Motor neuron (in vitro differentiated cells): ENCODE results near the gene SPAG6. TPM values are rescaled to one million over a fixed set of nuclear protein-coding genes. Genes with fewer than 3 reads are reported as not detected.

Source experiments
- ATAC-seq, 8 experiments: fragments of 200-7000 bp; cut with Tn5 transposase; replicated peaks in 6 of 8; 2 replicates each; pipeline ENCODE4 v1.8.0; 2021; ENCODE audit warnings: mild to moderate bottlenecking in 8 of 8, moderate library complexity in 8 of 8
- H3K27ac ChIP-seq, 2 donors: fragments of 250-450 bp; sonication (Bioruptor Pico); 2 replicates each; pipeline ENCODE4 v1.9.0; 2021; ENCODE audit warnings: antibody characterized with exemption in 2 of 2, mild to moderate bottlenecking in 2 of 2, moderate library complexity in 1 of 2
- H3K4me1 ChIP-seq, 2 donors: fragments of 250-450 bp; sonication (Bioruptor Pico); replicated peaks in 1 of 2; 2 replicates each; pipeline ENCODE4 v1.6.1; 2021; ENCODE audit warnings: antibody characterized with exemption in 2 of 2, mild to moderate bottlenecking in 2 of 2, moderate library complexity in 1 of 2
- H3K4me3 ChIP-seq, 5 donors: fragments of 250-450 bp; sonication (Bioruptor Pico); 2 replicates each; pipeline ENCODE4 v1.9.0; 2021; ENCODE audit warnings: antibody characterized with exemption in 5 of 5, mild to moderate bottlenecking in 5 of 5, moderate library complexity in 4 of 5
- WGBS, 10 experiments: fragments of 450-650 bp; shearing (Covaris generic); methylation state at CpG; one replicate each; pipeline ENCODE4 v1.0.0; 2022; 5-methylcytosine and 5-hydroxymethylcytosine counted together
- in situ Hi-C, 9 experiments: fragments of 400-800 bp; cut with MboI; loops; one replicate each; pipeline ENCODE4 v1.15.0; 2021; ENCODE audit warnings: low sequenced_read_pairs in 9 of 9, low pct_unique_long_range_greater_than_20kb in 2 of 9; ENCODE audit not compliant: unreplicated experiment in 9 of 9
- total RNA-seq, 8 experiments: library from RNA; unstranded; fragments of 300-600 nt; gene quantifications; 2 replicates each; pipeline versions ENCODE4 v1.2.3 to v1.2.4, GENCODE V29; 2022

The SPAG6 gene
- total RNA-seq, 8 experiments from 2014 or later: 0.17 to 67.7 (median 1.8) TPM; not detected in 1

- 0 to 2% (median 0%) methylated on average over 9 to 25 of the region's 85 CpGs; no CpG with 5 or more reads in 4 of the 10 experiments for WGBS, 10 experiments
- in situ Hi-C loops: loop anchor here in 1 of 9 experiments (25.0 kb wide), 1 partner anchor 450 kb away; no protein-coding TSS in a partner anchor
Observed at GRCh38 chr10:22436893-22437619, 91.8 kb downstream of the SPAG6 start.

GRCh38 chr10:22437620-22438588, 92.6 kb downstream of the SPAG6 start:
- in situ Hi-C loops: loop anchor here in 1 of 9 experiments (25.0 kb wide), 1 partner anchor 451 kb away; no protein-coding TSS in a partner anchor
- Histone ChIP-seq H3K4me3 (peak overlapping the region; percentile 44 to 56 (median 54)), H3K4me1 (peaks cover 6 to 16% of the 10 kb centered on the region in 2 donors), H3K27ac (peak overlapping the region; percentile 89 to 94)
- 9 to 90% (median 31%) methylated on average over 1 to 9 of the region's 27 CpGs; no CpG with 5 or more reads in 1 of the 10 experiments for WGBS, 10 experiments
- peak in 6 of 8 experiments; percentile 10 to 49 (median 20) for ATAC-seq

More at GRCh38 chr10:22436893-22437619, 91.8 kb downstream of the SPAG6 start:
- peak overlapping the region; percentile 44 to 56 (median 54) for H3K4me3 ChIP-seq
- peaks cover 6 to 16% of the 10 kb centered on the region in 2 donors for H3K4me1 ChIP-seq
- H3K27ac ChIP-seq: peak overlapping the region; percentile 89 to 94
- peak; percentile 87 to 93 (median 90) for ATAC-seq

- WGBS, 10 experiments: 20 to 90% (median 71%) methylated on average over 1 to 4 of the region's 4 CpGs; no CpG with 5 or more reads in 1 of the 10 experiments
- H3K4me3 ChIP-seq: peak overlapping the region; percentile 44 to 56 (median 54)
- ATAC-seq: no peak
- peaks cover 6 to 16% of the 10 kb centered on the region in 2 donors for H3K4me1 ChIP-seq
- H3K27ac ChIP-seq: no peak overlapping the region
- in situ Hi-C loops: loop anchor here in 1 of 9 experiments (25.0 kb wide), 1 partner anchor 451 kb away; no protein-coding TSS in a partner anchor
Observed at GRCh38 chr10:22438711-22439110, 93.4 kb downstream of the SPAG6 start.

GRCh38 chr10:22442063-22442462, 96.8 kb downstream of the SPAG6 start:
- in situ Hi-C loops: loop anchor here in 1 of 9 experiments (25.0 kb wide), 1 partner anchor 455 kb away; no protein-coding TSS in a partner anchor
- ATAC-seq: no peak
- H3K4me3 ChIP-seq: no peak overlapping the region

GRCh38 chr10:22442468-22442867, 97.2 kb downstream of the SPAG6 start:
- 33 to 83% (median 67%) methylated on average over 1 of the region's 1 CpG; no CpG with 5 or more reads in 5 of the 10 experiments for WGBS, 10 experiments
- in situ Hi-C loops: loop anchor here in 1 of 9 experiments (25.0 kb wide), 1 partner anchor 455 kb away; no protein-coding TSS in a partner anchor
- Histone ChIP-seq H3K27ac (no peak overlapping the region), H3K4me1 (peaks cover 6 to 11% of the 10 kb centered on the region in 2 donors), H3K4me3 (no peak overlapping the region)
- no peak for ATAC-seq

More at GRCh38 chr10:22442063-22442462, 96.8 kb downstream of the SPAG6 start:
- no peak overlapping the region for H3K27ac ChIP-seq
- H3K4me1 ChIP-seq: peaks cover 6 to 11% of the 10 kb centered on the region in 2 donors

GRCh38 chr10:22443175-22443901, 98.0 kb downstream of the SPAG6 start:
- in situ Hi-C loops: loop anchor here in 1 of 9 experiments (25.0 kb wide), 1 partner anchor 456 kb away; no protein-coding TSS in a partner anchor
- 0 to 84% (median 63%) methylated on average over 1 to 6 of the region's 6 CpGs for WGBS, 10 experiments
- no peak overlapping the region for H3K4me3 ChIP-seq
- no peak overlapping the region for H3K27ac ChIP-seq
- peaks cover 6 to 11% of the 10 kb centered on the region in 2 donors for H3K4me1 ChIP-seq
- no peak for ATAC-seq

GRCh38 chr10:22444219-22444788, 99.0 kb downstream of the SPAG6 start:
- Histone ChIP-seq H3K4me1 (peaks cover 0 to 3% of the 10 kb centered on the region in 2 donors), H3K4me3 (no peak overlapping the region), H3K27ac (no peak overlapping the region)
- no peak for ATAC-seq
- WGBS, 10 experiments: 77 to 100% (median 100%) methylated on average over 1 to 4 of the region's 4 CpGs; no CpG with 5 or more reads in 5 of the 10 experiments
- in situ Hi-C loops: loop anchor here in 1 of 9 experiments (25.0 kb wide), 1 partner anchor 457 kb away; no protein-coding TSS in a partner anchor

GRCh38 chr10:22445495-22445894, 100.2 kb downstream of the SPAG6 start:
- Histone ChIP-seq H3K4me3 (no peak overlapping the region), H3K27ac (no peak overlapping the region), H3K4me1 (no peaks in the 10 kb centered on the region)
- WGBS, 10 experiments: 20 to 100% (median 50%) methylated on average over 1 to 3 of the region's 3 CpGs; no CpG with 5 or more reads in 3 of the 10 experiments
- in situ Hi-C loops: loop anchor here in 1 of 9 experiments (25.0 kb wide), 1 partner anchor 458 kb away; no protein-coding TSS in a partner anchor
- no peak for ATAC-seq

- 44 to 100% (median 92%) methylated on average over 1 to 2 of the region's 2 CpGs; no CpG with 5 or more reads in 1 of the 10 experiments for WGBS, 10 experiments
- in situ Hi-C loops: loop anchor here in 1 of 9 experiments (25.0 kb wide), 1 partner anchor 460 kb away; no protein-coding TSS in a partner anchor
- Histone ChIP-seq H3K27ac (no peak overlapping the region), H3K4me1 (no peaks in the 10 kb centered on the region), H3K4me3 (no peak overlapping the region)
- ATAC-seq: no peak
Observed at GRCh38 chr10:22447068-22447467, 101.8 kb downstream of the SPAG6 start.

GRCh38 chr10:22451346-22451745, 106.0 kb downstream of the SPAG6 start:
- no peak for ATAC-seq
- H3K27ac ChIP-seq: no peak overlapping the region
- in situ Hi-C loops: no loop called here
- H3K4me3 ChIP-seq: no peak overlapping the region
- 74 to 100% (median 99%) methylated on average over 1 to 7 of the region's 7 CpGs for WGBS, 10 experiments
- peaks cover 3 to 6% of the 10 kb centered on the region in 2 donors for H3K4me1 ChIP-seq

- Histone ChIP-seq H3K4me1 (peaks cover 6% of the 10 kb centered on the region in 2 donors), H3K27ac (no peak overlapping the region), H3K4me3 (no peak overlapping the region)
- no peak for ATAC-seq
- in situ Hi-C loops: no loop called here
- 67 to 100% (median 93%) methylated on average over 1 to 6 of the region's 8 CpGs; no CpG with 5 or more reads in 2 of the 10 experiments for whole genome bisulfite sequencing, 10 experiments
Observed at GRCh38 chr10:22453320-22453719, 108.0 kb downstream of the SPAG6 start.
